HT1080 (cell line): ENCODE results near the gene RMDN2. TPM values are rescaled to one million over a fixed set of nuclear protein-coding genes. Genes with fewer than 3 reads are reported as not detected.
A peak's percentile ranks its signal among the peaks of the same experiment; 100 is the strongest.

Source experiments
- DNase-seq: peaks from one replicate; pipeline ENCODE4 v3.0.0-alpha.2; 2015; ENCODE audit warnings: low read depth
- polyA plus RNA-seq, 2 experiments: library from polyadenylated mRNA; depleted of rRNA; stranded (reverse); fragments of >200 nt; gene quantifications; 2 replicates each; pipeline ENCODE4 v1.2.3, GENCODE V29; 2015
- total RNA-seq: library from RNA; depleted of rRNA; stranded (reverse); fragments of >200 nt; shearing (Covaris generic); gene quantifications from 2 replicates; pipeline ENCODE4 v1.2.3, GENCODE V29; 2014; rRNA removed

RMDN2 gene
- 3.2 and 3.4 TPM in 2 replicates for total RNA-seq
- 2.4 and 3.4 TPM in 2 replicates for polyA plus RNA-seq (2015; cell fraction: cytosol; rRNA removed)
- 2.7 and 3.1 TPM in 2 replicates for polyA plus RNA-seq (2015; cell fraction: nucleus; rRNA removed)

GRCh38 chr2:37925063-37925897 lies at the start of gene RMDN2:
Gene RMDN2 (plus strand): TSS chr2:37925287. CDS start chr2:37929278, 3,991 bp downstream.
- peak; percentile 95 for DNase-seq

GRCh38 chr2:37875403-37875906 lies 49.6 kb upstream of the RMDN2 start:
- DNase-seq: no peak

GRCh38 chr2:37876227-37876626 lies 48.9 kb upstream of the RMDN2 start:
- DNase-seq: no peak

- DNase-seq: peak; percentile 65
Observed at GRCh38 chr2:37877457-37878315, 47.4 kb upstream of the RMDN2 start.

- DNase-seq: no peak
Observed at GRCh38 chr2:37878536-37878935, 46.6 kb upstream of the RMDN2 start.

GRCh38 chr2:37880551-37880950 lies 44.5 kb upstream of the RMDN2 start:
- DNase-seq: no peak

- no peak for DNase-seq
Observed at GRCh38 chr2:37881397-37881796, 43.7 kb upstream of the RMDN2 start.

GRCh38 chr2:37882036-37882435 lies 43.1 kb upstream of the RMDN2 start:
- no peak for DNase-seq

GRCh38 chr2:37883518-37883917 lies 41.6 kb upstream of the RMDN2 start:
- no peak for DNase-seq

- no peak for DNase-seq
Observed at GRCh38 chr2:37885329-37885993, 39.6 kb upstream of the RMDN2 start.

- peak; percentile 39 for DNase-seq
Observed at GRCh38 chr2:37886745-37887144, 38.3 kb upstream of the RMDN2 start.

- no peak for DNase-seq
Observed at GRCh38 chr2:37887286-37887685, 37.8 kb upstream of the RMDN2 start.

- peak; percentile 63 for DNase-seq
Observed at GRCh38 chr2:37890893-37891495, 34.1 kb upstream of the RMDN2 start.

- no peak for DNase-seq
Observed at GRCh38 chr2:37891846-37892435, 33.1 kb upstream of the RMDN2 start.

GRCh38 chr2:37892436-37893114 lies 32.5 kb upstream of the RMDN2 start:
- DNase-seq: peak; percentile 14

GRCh38 chr2:37893327-37893726 lies 31.8 kb upstream of the RMDN2 start:
- DNase-seq: no peak

- no peak for DNase-seq
Observed at GRCh38 chr2:37894047-37894446, 31.0 kb upstream of the RMDN2 start.

- no peak for DNase-seq
Observed at GRCh38 chr2:37894601-37895000, 30.5 kb upstream of the RMDN2 start.

- no peak for DNase-seq
Observed at GRCh38 chr2:37895140-37895539, 29.9 kb upstream of the RMDN2 start.

GRCh38 chr2:37896319-37896718 lies 28.8 kb upstream of the RMDN2 start:
- DNase-seq: no peak
